Erythroblast (primary cell): ENCODE measurements around the gene TRAF4.
"Not testable (repeated sequence)": the region's sequence is repeated elsewhere in the genome, so short reads cannot be mapped to it uniquely, and the experiment has no call there.

Experiments
- DNase-seq, 2 experiments: peaks; one replicate each; lab custom pipeline; 2025; lab: John Stamatoyannopoulos, UW
- GATA1 ChIP-seq: IDR thresholded peaks from 2 replicates; pipeline ENCODE4 v1.6.1; 2011; ENCODE audit warnings: low read depth, mild to moderate bottlenecking, control low read depth, low read length, moderate library complexity
- POLR2A ChIP-seq: IDR thresholded peaks from 2 replicates; pipeline ENCODE4 v1.6.1; 2011; ENCODE audit warnings: mild to moderate bottlenecking, low read length

Gene TRAF4

GRCh38 chr17:28707339-28707720, 36.5 kb upstream of the TRAF4 start:
- DNase-seq, result no peak
- TF ChIP-seq GATA1 (no peak), POLR2A (no peak)

- TF ChIP-seq GATA1 (no peak), POLR2A (peak; percentile 70)
- DNase-seq, result peak; percentile 90
Measured at GRCh38 chr17:28710861-28711722, 32.7 kb upstream of the TRAF4 start.

GRCh38 chr17:28711723-28712031, 32.1 kb upstream of the TRAF4 start, which contains the start of gene PROCA1:
TSS of gene PROCA1 (minus strand) at chr17:28711888. CDS start at chr17:28711660, 228 bp downstream.
- TF ChIP-seq POLR2A (peak; percentile 19), GATA1 (no peak)
- peak; percentile 81 to 89 for DNase-seq

- no peak for TF ChIP-seq POLR2A
- TF ChIP-seq GATA1, result no peak
- DNase-seq, result peak; percentile 52 to 57
Measured at GRCh38 chr17:28712032-28712704, 31.6 kb upstream of the TRAF4 start.

GRCh38 chr17:28712705-28713415, 31.0 kb upstream of the TRAF4 start:
- no peak for TF ChIP-seq POLR2A
- TF ChIP-seq GATA1, result no peak

GRCh38 chr17:28714281-28714680, 29.5 kb upstream of the TRAF4 start:
- DNase-seq, result no peak
- TF ChIP-seq GATA1, result no peak
- TF ChIP-seq POLR2A, result no peak

More at GRCh38 chr17:28712705-28713415, 31.0 kb upstream of the TRAF4 start:
- no peak for DNase-seq

GRCh38 chr17:28715217-28715616, 28.6 kb upstream of the TRAF4 start:
- no peak for DNase-seq
- TF ChIP-seq POLR2A, result no peak
- no peak for TF ChIP-seq GATA1

GRCh38 chr17:28716740-28717577, 26.9 kb upstream of the TRAF4 start:
- no peak for DNase-seq
- TF ChIP-seq POLR2A (no peak), GATA1 (no peak)

GRCh38 chr17:28717578-28718332, 26.1 kb upstream of the TRAF4 start, which contains the start of gene RAB34:
TSS of gene RAB34 (minus strand) at chr17:28717868. CDS start at chr17:28717266, 602 bp downstream.
- TF ChIP-seq POLR2A, result no peak
- no peak for TF ChIP-seq GATA1
- peak in 1 of 2 experiments; percentile 17 for DNase-seq

GRCh38 chr17:28718333-28719020, 25.3 kb upstream of the TRAF4 start:
- no peak for TF ChIP-seq GATA1
- TF ChIP-seq POLR2A, result no peak
- no peak for DNase-seq

GRCh38 chr17:28719021-28719433, 24.8 kb upstream of the TRAF4 start:
- DNase-seq, result peak in 1 of 2 experiments; percentile 63
- TF ChIP-seq GATA1 (no peak), POLR2A (no peak)

GRCh38 chr17:28720247-28720996, 23.4 kb upstream of the TRAF4 start:
- peak; percentile 70 for TF ChIP-seq POLR2A
- TF ChIP-seq GATA1, result no peak
- DNase-seq, result peak; percentile 53 to 65

- not testable (repeated sequence) for DNase-seq
Measured at GRCh38 chr17:28720997-28721329, 22.8 kb upstream of the TRAF4 start.
